Subcutaneous adipose tissue (tissue), 4 donors: ENCODE data around the gene RAB11A. TPM values are rescaled to one million over a fixed set of nuclear protein-coding genes. Genes with fewer than 3 reads are reported as not detected.

Experiments
- CTCF ChIP-seq: fragments of 450-650 bp; IDR thresholded peaks from one replicate; pipeline ENCODE4 v1.5.1; 2016; ENCODE audit warnings: low read depth, mild to moderate bottlenecking, control low read depth, antibody characterized with exemption, moderate library complexity
- total RNA-seq, 4 donors: library from RNA; depleted of rRNA; stranded (reverse); fragments of >200 nt; gene quantifications; one replicate each; pipeline ENCODE4 v1.1.0, GENCODE V29; 2016

Gene RAB11A
- total RNA-seq, 4 donors from 2014 or later: 121 to 283 (median 143) TPM

- no peak for TF ChIP-seq CTCF
Measured at GRCh38 chr15:65930134-65930533, 60.8 kb downstream of the RAB11A start.

DNA sequence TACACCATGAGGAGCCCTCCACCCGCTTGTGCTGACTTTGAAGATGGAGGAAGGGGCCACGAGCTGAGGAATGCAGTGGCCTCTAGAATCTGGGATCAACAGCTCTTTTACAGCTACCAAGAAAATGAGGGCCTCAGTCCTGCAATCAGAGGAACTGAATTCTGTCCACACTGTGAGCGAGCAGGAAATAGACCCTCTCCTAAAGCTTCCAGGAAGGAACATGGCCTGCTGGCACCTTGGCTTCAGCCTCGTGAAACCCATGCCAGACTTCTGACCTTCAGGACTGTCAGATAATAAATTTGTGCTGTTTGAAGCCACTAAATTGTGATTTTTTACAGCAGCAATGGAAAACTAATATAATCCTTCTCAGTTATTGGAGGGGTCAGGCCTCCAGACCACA lies 61.9 kb downstream of the RAB11A start:
- TF ChIP-seq CTCF: no peak

- no peak for TF ChIP-seq CTCF
Measured at GRCh38 chr15:65935391-65935790, 66.1 kb downstream of the RAB11A start.

- no peak for TF ChIP-seq CTCF
Measured at GRCh38 chr15:65936282-65936681, 67.0 kb downstream of the RAB11A start.

DNA sequence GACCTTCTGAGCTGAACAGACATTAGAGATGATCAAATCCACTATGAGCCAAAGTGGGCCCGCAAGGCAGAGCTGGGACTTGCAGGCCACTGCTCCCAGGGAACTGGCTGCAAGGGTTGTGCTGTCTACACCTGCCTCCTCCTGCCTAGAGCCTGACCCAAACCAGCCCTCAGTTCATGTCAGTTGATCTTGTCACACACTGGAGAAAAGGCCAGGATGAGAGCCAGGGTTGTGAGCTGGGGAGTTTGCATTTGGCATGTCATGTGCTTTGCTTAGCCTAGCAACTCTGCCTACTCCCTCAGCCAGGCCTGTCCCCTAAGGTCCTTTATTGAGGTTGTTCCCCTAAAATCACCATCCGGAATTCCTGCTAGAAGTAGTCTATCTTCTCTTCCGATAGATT lies 67.8 kb downstream of the RAB11A start:
- no peak for TF ChIP-seq CTCF

DNA sequence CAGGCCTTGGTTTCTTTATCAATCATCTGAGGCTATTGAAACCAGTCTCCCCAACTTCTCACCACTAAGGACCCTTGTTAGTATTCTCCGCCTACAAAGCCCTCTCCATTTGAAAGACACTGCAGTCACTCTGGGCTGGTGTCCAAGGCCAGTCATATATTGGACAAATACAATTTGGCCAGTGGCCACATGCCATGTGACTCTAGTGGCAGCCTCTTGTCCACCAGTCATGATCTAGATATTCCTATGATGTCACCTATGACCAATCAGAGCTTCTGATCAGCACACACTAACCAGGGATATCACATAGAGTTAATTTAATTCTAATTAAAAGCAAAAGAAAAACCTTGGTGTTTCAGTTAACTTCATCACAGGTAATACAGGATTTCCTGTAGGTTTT lies 68.2 kb downstream of the RAB11A start:
- TF ChIP-seq CTCF: no peak

DNA sequence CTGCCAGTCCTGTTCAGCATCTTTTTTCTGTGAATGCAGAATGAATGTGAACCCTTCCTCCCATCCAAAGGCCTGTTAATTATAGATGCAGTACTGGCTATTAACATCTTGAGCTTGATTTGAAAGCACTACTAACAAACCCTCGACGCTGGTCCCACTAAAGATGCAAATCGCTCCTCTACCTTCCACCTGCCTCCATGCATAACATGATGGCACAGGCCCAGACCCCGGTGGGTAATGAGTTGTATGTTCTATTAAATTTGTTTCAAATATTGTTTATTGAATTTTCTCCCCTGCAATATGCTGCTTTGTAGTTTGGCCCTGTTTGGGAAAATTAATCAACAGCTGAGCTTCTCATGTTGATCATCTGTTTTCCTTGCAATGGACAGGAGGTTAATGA lies 69.3 kb downstream of the RAB11A start:
- TF ChIP-seq CTCF: no peak
